Kidney glomerular epithelial cell (primary cell): ENCODE data around the gene CRCP.
"Not testable (repeated sequence)": the region's sequence is repeated elsewhere in the genome, so short reads cannot be mapped to it uniquely, and the experiment has no call there.

Source experiments
- DNase-seq: peaks from one replicate; lab custom pipeline; 2025; lab: John Stamatoyannopoulos, UW

CRCP gene

GRCh38 chr7:66108410-66108809 is 6.2 kb upstream of the CRCP start:
- not testable (repeated sequence) for DNase-seq

GRCh38 chr7:66110856-66111255 is 3.8 kb upstream of the CRCP start:
- DNase-seq = peak; percentile 79

GRCh38 chr7:66116680-66117420 is 2.2 kb downstream of the CRCP start:
- not testable (repeated sequence) for DNase-seq

- no peak for DNase-seq
These were observed 4.0 kb downstream of the CRCP start for GRCh38 chr7:66118603-66119002.

GRCh38 chr7:66119245-66119850 is 4.7 kb downstream of the CRCP start:
- no peak for DNase-seq

- no peak for DNase-seq
These were observed 8.5 kb downstream of the CRCP start for GRCh38 chr7:66123175-66123528.

- not testable (repeated sequence) for DNase-seq
These were observed 9.9 kb downstream of the CRCP start for GRCh38 chr7:66124569-66124861.

- no peak for DNase-seq
These were observed 10.5 kb downstream of the CRCP start for GRCh38 chr7:66125052-66125694.

- not testable (repeated sequence) for DNase-seq
These were observed 11.2 kb downstream of the CRCP start for GRCh38 chr7:66125781-66126352.

GRCh38 chr7:66127172-66127571 is 12.5 kb downstream of the CRCP start:
- not testable (repeated sequence) for DNase-seq

- no peak for DNase-seq
These were observed 24.5 kb downstream of the CRCP start for GRCh38 chr7:66138994-66139752.

GRCh38 chr7:66140924-66141323 is 26.3 kb downstream of the CRCP start:
- DNase-seq = peak; percentile 38

GRCh38 chr7:66142334-66142733 is 27.7 kb downstream of the CRCP start:
- no peak for DNase-seq

GRCh38 chr7:66142996-66143395 is 28.3 kb downstream of the CRCP start:
- no peak for DNase-seq

- DNase-seq = no peak
These were observed 29.3 kb downstream of the CRCP start for GRCh38 chr7:66143876-66144332.

GRCh38 chr7:66145400-66146104 is 30.9 kb downstream of the CRCP start:
- DNase-seq = no peak

- DNase-seq = no peak
These were observed 32.1 kb downstream of the CRCP start for GRCh38 chr7:66146701-66147100.

GRCh38 chr7:66147657-66148056 is 33.0 kb downstream of the CRCP start:
- DNase-seq = not testable (repeated sequence)

- DNase-seq = no peak
These were observed 35.8 kb downstream of the CRCP start for GRCh38 chr7:66150471-66150870.

GRCh38 chr7:66152371-66153191 is 37.9 kb downstream of the CRCP start:
- no peak for DNase-seq

GRCh38 chr7:66153691-66154090 is 39.0 kb downstream of the CRCP start:
- DNase-seq = no peak
